Hematopoietic multipotent progenitor cell (in vitro differentiated cells): ENCODE data around the gene ZBTB8OS. TPM values are rescaled to one million over a fixed set of nuclear protein-coding genes. Genes with fewer than 3 reads are reported as not detected.
"Not testable (repeated sequence)": the region's sequence is repeated elsewhere in the genome, so short reads cannot be mapped to it uniquely, and the experiment has no call there.

Source experiments
- DNase-seq, 3 donors: peaks; one replicate each; pipeline ENCODE4 v3.0.0-alpha.2; 2011 to 2015; ENCODE audit warnings: low read depth in 2 of 3, low spot score in 2 of 3
- total RNA-seq: library from RNA; depleted of rRNA; stranded (reverse); fragments of >200 nt; gene quantifications from one replicate; pipeline ENCODE4 v1.2.3, GENCODE V29; 2012

Gene ZBTB8OS
- total RNA-seq, 1 donor: 6.2 TPM

- DNase-seq: peak; percentile 92 to 97 (median 97)
Measured at GRCh38 chr1:32650752-32651460, 556 bp upstream of the ZBTB8OS start, which contains the start of gene RBBP4. Gene RBBP4, plus strand, starts transcription at chr1:32651208. Its CDS starts 99 bp downstream, at chr1:32651307.

- DNase-seq: no peak
Measured at GRCh38 chr1:32647308-32648134, 2.8 kb downstream of the ZBTB8OS start.

GRCh38 chr1:32644426-32644825 is 5.9 kb downstream of the ZBTB8OS start:
- no peak for DNase-seq

GRCh38 chr1:32642292-32642827 is 8.0 kb downstream of the ZBTB8OS start:
- not testable (repeated sequence) for DNase-seq

GRCh38 chr1:32639489-32640075 is 10.8 kb downstream of the ZBTB8OS start:
- DNase-seq: no peak

- no peak for DNase-seq
Measured at GRCh38 chr1:32636914-32637645, 13.3 kb downstream of the ZBTB8OS start.

GRCh38 chr1:32635508-32636277 is 14.7 kb downstream of the ZBTB8OS start:
- no peak for DNase-seq

- no peak for DNase-seq
Measured at GRCh38 chr1:32632829-32633228, 17.5 kb downstream of the ZBTB8OS start.

GRCh38 chr1:32630173-32630572 is 20.2 kb downstream of the ZBTB8OS start:
- DNase-seq: not testable (repeated sequence)

GRCh38 chr1:32627596-32628162 is 22.7 kb downstream of the ZBTB8OS start:
- DNase-seq: peak in 1 of 3 donors; percentile 11

- DNase-seq: no peak
Measured at GRCh38 chr1:32626176-32626575, 24.2 kb downstream of the ZBTB8OS start.

GRCh38 chr1:32623775-32624174 is 26.6 kb downstream of the ZBTB8OS start:
- peak in 2 of 3 donors; percentile 40 to 52 for DNase-seq

- no peak for DNase-seq
Measured at GRCh38 chr1:32622806-32623681, 27.3 kb downstream of the ZBTB8OS start.

GRCh38 chr1:32622205-32622604 is 28.1 kb downstream of the ZBTB8OS start:
- DNase-seq: no peak

GRCh38 chr1:32619701-32620485 is 30.5 kb downstream of the ZBTB8OS start:
- DNase-seq: peak in 1 of 3 donors; percentile 63

- no peak for DNase-seq
Measured at GRCh38 chr1:32618673-32619221, 31.6 kb downstream of the ZBTB8OS start.

GRCh38 chr1:32613472-32613871 is 36.9 kb downstream of the ZBTB8OS start:
- no peak for DNase-seq
